Measurements from ENCODE around the gene MAB21L2.
"Not testable (repeated sequence)": the region's sequence is repeated elsewhere in the genome, so short reads cannot be mapped to it uniquely, and the experiment has no call there.

Gene MAB21L2

DNA sequence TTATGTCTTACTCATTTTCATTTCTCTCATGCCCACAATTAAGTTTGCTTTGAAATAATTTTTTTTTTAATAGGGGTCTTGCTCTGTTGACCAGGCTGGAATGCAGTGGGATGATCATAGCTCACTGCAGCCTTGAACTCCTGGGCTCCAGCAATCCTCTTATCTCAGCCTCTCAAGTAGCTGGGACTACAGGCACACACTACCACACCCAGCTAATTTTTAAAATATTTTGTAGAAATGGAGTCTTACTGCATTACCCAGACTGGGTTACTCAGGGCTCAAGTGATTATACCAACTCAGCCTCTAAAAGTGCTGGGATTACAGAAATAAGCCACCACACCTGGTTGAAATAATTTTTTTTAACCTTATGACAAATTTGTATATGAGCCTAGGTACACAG lies 19.2 kb upstream of the MAB21L2 start:
- no peak overlapping the region for H3K27ac ChIP-seq (ENCODE audit: extremely low read depth, low read depth, low read length)
- H3K9me3 ChIP-seq (ENCODE audit: control insufficient read depth, insufficient read depth, low read depth, low read length), result no peaks in the 10 kb centered on the region
- H3K36me3 ChIP-seq (ENCODE audit: control insufficient read depth in 2 of 2, insufficient read depth in 1 of 2, low read length in 2 of 2), result no peaks in the 10 kb centered on the region
- CTCF ChIA-PET, result no interaction called here
- POLR2A ChIA-PET, result no interaction called here
- no peak overlapping the region for H3K4me3 ChIP-seq (ENCODE audit: low read depth, low read length)
- TF ChIP-seq ZNF561 (tag by site-specific recombination; IDR thresholded peaks at IDR 0.05; ENCODE audit: borderline replicate concordance) (no peak), ZNF426 (tag by site-specific recombination; IDR thresholded peaks at IDR 0.05) (no peak), ZBTB1 (tag by site-specific recombination; IDR thresholded peaks at IDR 0.05) (no peak), HOXD13 (CRISPR knock-in tag; IDR thresholded peaks at IDR 0.05; ENCODE audit: borderline replicate concordance) (no peak), ZNF366 (tag by site-specific recombination; conservative IDR thresholded peaks at IDR 0.05) (no peak), ZNF843 (tag by site-specific recombination; IDR thresholded peaks at IDR 0.05) (no peak), OVOL3 (tag by site-specific recombination; IDR thresholded peaks at IDR 0.05) (no peak), BCL11A (tag by site-specific recombination; IDR thresholded peaks at IDR 0.05; ENCODE audit: low read depth) (no peak), ZNF660 (tag by site-specific recombination; IDR thresholded peaks at IDR 0.05) (no peak), ZNF2 (tag by site-specific recombination; IDR thresholded peaks at IDR 0.05) (no peak), ZBTB21 (tag by site-specific recombination; IDR thresholded peaks at IDR 0.05) (no peak), KLF16 (tag by site-specific recombination; IDR thresholded peaks at IDR 0.05) (no peak), ZNF791 (tag by site-specific recombination; IDR thresholded peaks at IDR 0.05) (no peak), ZNF174 (tag by site-specific recombination; IDR thresholded peaks at IDR 0.05) (no peak), ZNF768 (tag by site-specific recombination; IDR thresholded peaks at IDR 0.05) (no peak), ZNF658 (tag by site-specific recombination; IDR thresholded peaks at IDR 0.05) (no peak), SP7 (tag by site-specific recombination; IDR thresholded peaks at IDR 0.05) (no peak), ZNF707 (tag by site-specific recombination; IDR thresholded peaks at IDR 0.05) (no peak)
- TF ChIP-seq, protein P1, sequence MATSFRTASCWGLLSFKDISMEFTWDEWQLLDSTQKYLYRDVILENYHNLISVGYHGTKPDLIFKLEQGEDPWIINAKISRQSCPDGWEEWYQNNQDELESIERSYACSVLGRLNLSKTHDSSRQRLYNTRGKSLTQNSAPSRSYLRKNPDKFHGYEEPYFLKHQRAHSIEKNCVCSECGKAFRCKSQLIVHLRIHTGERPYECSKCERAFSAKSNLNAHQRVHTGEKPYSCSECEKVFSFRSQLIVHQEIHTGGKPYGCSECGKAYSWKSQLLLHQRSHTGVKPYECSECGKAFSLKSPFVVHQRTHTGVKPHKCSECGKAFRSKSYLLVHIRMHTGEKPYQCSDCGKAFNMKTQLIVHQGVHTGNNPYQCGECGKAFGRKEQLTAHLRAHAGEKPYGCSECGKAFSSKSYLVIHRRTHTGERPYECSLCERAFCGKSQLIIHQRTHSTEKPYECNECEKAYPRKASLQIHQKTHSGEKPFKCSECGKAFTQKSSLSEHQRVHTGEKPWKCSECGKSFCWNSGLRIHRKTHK (tag by site-specific recombination; IDR thresholded peaks at IDR 0.05), result no peak
- TF ChIP-seq, protein P2, sequence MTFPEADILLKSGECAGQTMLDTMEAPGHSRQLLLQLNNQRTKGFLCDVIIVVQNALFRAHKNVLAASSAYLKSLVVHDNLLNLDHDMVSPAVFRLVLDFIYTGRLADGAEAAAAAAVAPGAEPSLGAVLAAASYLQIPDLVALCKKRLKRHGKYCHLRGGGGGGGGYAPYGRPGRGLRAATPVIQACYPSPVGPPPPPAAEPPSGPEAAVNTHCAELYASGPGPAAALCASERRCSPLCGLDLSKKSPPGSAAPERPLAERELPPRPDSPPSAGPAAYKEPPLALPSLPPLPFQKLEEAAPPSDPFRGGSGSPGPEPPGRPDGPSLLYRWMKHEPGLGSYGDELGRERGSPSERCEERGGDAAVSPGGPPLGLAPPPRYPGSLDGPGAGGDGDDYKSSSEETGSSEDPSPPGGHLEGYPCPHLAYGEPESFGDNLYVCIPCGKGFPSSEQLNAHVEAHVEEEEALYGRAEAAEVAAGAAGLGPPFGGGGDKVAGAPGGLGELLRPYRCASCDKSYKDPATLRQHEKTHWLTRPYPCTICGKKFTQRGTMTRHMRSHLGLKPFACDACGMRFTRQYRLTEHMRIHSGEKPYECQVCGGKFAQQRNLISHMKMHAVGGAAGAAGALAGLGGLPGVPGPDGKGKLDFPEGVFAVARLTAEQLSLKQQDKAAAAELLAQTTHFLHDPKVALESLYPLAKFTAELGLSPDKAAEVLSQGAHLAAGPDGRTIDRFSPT (tag by site-specific recombination; IDR thresholded peaks at IDR 0.05), result no peak
- no peaks in the 10 kb centered on the region for H3K4me1 ChIP-seq (ENCODE audit: control insufficient read depth, insufficient read depth, low read length)

DNA sequence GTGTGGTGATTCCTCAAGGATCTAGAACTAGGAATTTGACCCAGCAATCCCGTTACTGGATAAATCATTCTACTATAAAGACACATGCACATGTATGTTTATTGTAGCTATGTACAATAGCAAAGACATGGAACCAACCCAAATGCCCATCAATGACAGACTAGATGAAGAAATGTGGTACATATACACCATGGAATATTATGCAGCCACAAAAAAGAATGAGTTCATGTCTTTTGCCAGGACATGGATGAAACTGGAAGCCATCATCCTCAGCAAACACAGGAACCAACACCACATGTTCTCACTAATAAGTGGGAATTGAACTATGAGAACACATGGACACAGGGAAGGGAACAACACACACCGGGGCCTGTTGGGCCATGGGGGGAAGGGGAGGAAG lies 17.0 kb upstream of the MAB21L2 start:
- POLR2A ChIA-PET; H3K4me3 ChIP-seq (ENCODE audit: low read depth, low read length): not testable (repeated sequence)
- CTCF ChIA-PET, result interaction anchor here (0.7 kb wide), 1 partner anchor 302 kb away, joined by 3 read pairs; no protein-coding TSS in a partner anchor

DNA sequence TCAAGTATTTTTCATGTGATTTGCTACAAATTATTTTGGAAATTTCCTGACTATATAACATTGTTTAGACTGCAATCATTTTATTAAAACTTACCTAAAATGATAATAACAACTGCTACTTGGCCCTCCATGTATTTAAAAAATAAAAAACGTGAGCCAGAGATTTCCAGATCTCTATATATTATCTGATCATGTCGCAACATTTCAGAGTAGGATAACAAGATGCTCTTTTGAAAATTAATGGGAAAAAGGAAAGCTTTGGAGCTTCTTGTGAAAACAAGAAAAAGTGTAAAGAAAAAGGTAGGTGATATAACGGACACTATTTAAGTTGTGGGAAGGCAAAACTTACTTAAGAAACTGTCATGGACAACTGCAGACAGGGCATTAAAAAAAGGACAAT lies 14.9 kb upstream of the MAB21L2 start:
- H3K36me3 ChIP-seq (ENCODE audit: control insufficient read depth in 2 of 2, insufficient read depth in 1 of 2, low read length in 2 of 2), result no peaks in the 10 kb centered on the region
- H3K9me3 ChIP-seq (ENCODE audit: control insufficient read depth, insufficient read depth, low read depth, low read length), result no peaks in the 10 kb centered on the region
- H3K27ac ChIP-seq (ENCODE audit: extremely low read depth, low read depth, low read length), result no peak overlapping the region
- CTCF ChIA-PET, result no interaction called here
- POLR2A ChIA-PET, result no interaction called here
- TF ChIP-seq ZNF560 (tag by site-specific recombination; IDR thresholded peaks at IDR 0.05; ENCODE audit: borderline replicate concordance) (no peak), ZNF280C (tag by site-specific recombination; IDR thresholded peaks at IDR 0.05) (no peak)
- no peak overlapping the region for H3K4me3 ChIP-seq (ENCODE audit: low read depth, low read length)
- no peaks in the 10 kb centered on the region for H3K4me1 ChIP-seq (ENCODE audit: control insufficient read depth, insufficient read depth, low read length)

More for the DNA sequence above, 17.0 kb upstream of the MAB21L2 start:
- H3K4me1 ChIP-seq (ENCODE audit: control insufficient read depth, insufficient read depth, low read length); H3K9me3 ChIP-seq (ENCODE audit: control insufficient read depth, insufficient read depth, low read depth, low read length); H3K27ac ChIP-seq (ENCODE audit: extremely low read depth, low read depth, low read length); H3K36me3 ChIP-seq (ENCODE audit: control insufficient read depth in 2 of 2, insufficient read depth in 1 of 2, low read length in 2 of 2): not testable (repeated sequence)
- TF ChIP-seq ZNF146 (tag by site-specific recombination; IDR thresholded peaks at IDR 0.05) (peak; percentile 61; the same call in 1 of the 2 replicates), ZNF202 (tag by site-specific recombination; IDR thresholded peaks at IDR 0.05; ENCODE audit: borderline replicate concordance) (0 out of 2 replicates have a peak, but pooled peaks have one; percentile 11)

Measured in HEK293 (cell line).